Activated T-cell treated with anti-CD3 and anti-CD28 coated beads for 1 hour (primary cell): ENCODE data around the gene CD72.
"Not testable (repeated sequence)": the region's sequence is repeated elsewhere in the genome, so short reads cannot be mapped to it uniquely, and the experiment has no call there.

Experiments
- DNase-seq: peaks from one replicate; pipeline ENCODE4 v3.0.0-alpha.2; 2020; ENCODE audit warnings: low read depth

CD72 gene

GRCh38 chr9:35588506-35588905 is 29.7 kb downstream of the CD72 start:
- not testable (repeated sequence) for DNase-seq

GRCh38 chr9:35584681-35585080 is 33.5 kb downstream of the CD72 start:
- DNase-seq, result not testable (repeated sequence)

GRCh38 chr9:35583521-35583920 is 34.7 kb downstream of the CD72 start:
- not testable (repeated sequence) for DNase-seq

- DNase-seq, result not testable (repeated sequence)
These were observed 38.5 kb downstream of the CD72 start for GRCh38 chr9:35579659-35580227.

- DNase-seq, result no peak
These were observed 39.1 kb downstream of the CD72 start for GRCh38 chr9:35579130-35579529.

GRCh38 chr9:35577486-35577885 is 40.7 kb downstream of the CD72 start:
- DNase-seq, result no peak

GRCh38 chr9:35575478-35575877 is 42.7 kb downstream of the CD72 start:
- DNase-seq, result no peak

GRCh38 chr9:35574578-35575122 is 43.6 kb downstream of the CD72 start:
- DNase-seq, result no peak

GRCh38 chr9:35570709-35571504 is 47.3 kb downstream of the CD72 start:
- DNase-seq, result no peak

GRCh38 chr9:35569206-35569605 is 49.0 kb downstream of the CD72 start:
- no peak for DNase-seq

- no peak for DNase-seq
These were observed 50.0 kb downstream of the CD72 start for GRCh38 chr9:35568196-35568595.

- no peak for DNase-seq
These were observed 51.8 kb downstream of the CD72 start for GRCh38 chr9:35566417-35566816.

- DNase-seq, result no peak
These were observed 53.6 kb downstream of the CD72 start for GRCh38 chr9:35564658-35565061.

GRCh38 chr9:35563791-35564197 is 54.4 kb downstream of the CD72 start:
- DNase-seq, result no peak

- no peak for DNase-seq
These were observed 55.1 kb downstream of the CD72 start for GRCh38 chr9:35562895-35563780.

- no peak for DNase-seq
These were observed 56.5 kb downstream of the CD72 start for GRCh38 chr9:35561468-35562261.

GRCh38 chr9:35560625-35561337 is 57.4 kb downstream of the CD72 start:
- DNase-seq, result no peak
